GM19238 (cell line): ENCODE results near the gene ITGAE.
"Not testable (repeated sequence)": the region's sequence is repeated elsewhere in the genome, so short reads cannot be mapped to it uniquely, and the experiment has no call there.

Source experiments
- DNase-seq: peaks from one replicate; pipeline ENCODE4 v3.0.0; 2011; ENCODE audit warnings: low spot score; ENCODE audit not compliant: insufficient read length

Gene ITGAE

GRCh38 chr17:3796110-3796821 is 4.7 kb downstream of the ITGAE start:
- DNase-seq, result peak; percentile 74

DNA sequence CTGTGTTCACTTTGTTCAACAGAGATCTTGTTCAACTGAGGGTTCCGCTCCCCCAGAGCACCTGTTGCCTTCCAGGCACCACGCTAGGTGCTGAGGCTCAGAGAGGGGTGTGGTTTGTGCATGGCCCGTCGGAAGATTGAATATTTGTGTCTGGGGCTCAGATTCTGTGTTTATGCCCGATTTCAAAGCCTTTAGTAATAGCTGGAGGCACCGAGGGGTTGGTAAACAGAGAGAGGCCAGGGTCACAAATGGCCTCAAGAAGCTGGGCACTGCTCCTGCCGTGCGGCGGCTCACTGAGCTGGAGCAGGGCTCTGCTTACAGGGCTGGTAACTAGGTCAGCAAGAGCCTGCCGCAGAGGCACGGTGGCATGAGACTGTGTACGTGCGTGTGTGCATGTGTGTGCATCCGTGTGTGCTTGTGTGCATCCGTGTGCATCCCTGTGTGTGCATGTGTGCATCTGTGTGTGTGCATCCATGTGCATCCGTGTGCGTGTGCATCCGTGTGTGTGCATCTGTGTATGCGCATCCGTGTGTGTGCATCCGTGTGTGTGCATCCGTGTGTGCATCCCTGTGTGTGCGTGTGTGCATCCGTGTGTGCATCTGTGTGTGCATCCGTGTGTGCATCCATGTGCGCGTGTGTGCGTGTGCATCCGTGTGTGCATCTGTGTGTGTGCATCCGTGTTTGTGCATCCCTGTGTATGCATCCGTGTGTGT is 5.4 kb downstream of the ITGAE start:
- no peak for DNase-seq

GRCh38 chr17:3794557-3795389 is 6.2 kb downstream of the ITGAE start:
- no peak for DNase-seq

DNA sequence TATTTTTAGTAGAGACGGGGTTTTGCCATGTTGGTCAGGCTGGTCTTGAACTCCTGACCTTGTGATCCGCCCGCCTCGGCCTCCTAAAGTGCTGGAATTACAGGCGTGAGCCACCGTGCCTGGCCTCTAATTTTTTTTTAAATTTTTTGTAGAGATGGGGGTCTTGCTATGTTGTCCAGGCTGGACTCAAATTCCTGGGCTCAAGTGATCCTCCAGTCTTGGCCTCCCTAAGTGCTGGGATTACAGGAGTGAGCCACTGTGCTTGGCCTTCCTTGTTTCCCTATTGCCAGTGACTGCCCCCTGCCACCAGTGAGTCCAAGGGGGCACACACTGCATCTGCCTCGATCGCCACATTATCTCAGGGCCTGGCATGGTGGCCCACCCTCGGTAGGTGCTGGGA is 6.8 kb downstream of the ITGAE start:
- not testable (repeated sequence) for DNase-seq

- DNase-seq, result not testable (repeated sequence)
Observed at GRCh38 chr17:3793258-3793657, 7.7 kb downstream of the ITGAE start.

GRCh38 chr17:3792481-3792880 is 8.5 kb downstream of the ITGAE start:
- no peak for DNase-seq

DNA sequence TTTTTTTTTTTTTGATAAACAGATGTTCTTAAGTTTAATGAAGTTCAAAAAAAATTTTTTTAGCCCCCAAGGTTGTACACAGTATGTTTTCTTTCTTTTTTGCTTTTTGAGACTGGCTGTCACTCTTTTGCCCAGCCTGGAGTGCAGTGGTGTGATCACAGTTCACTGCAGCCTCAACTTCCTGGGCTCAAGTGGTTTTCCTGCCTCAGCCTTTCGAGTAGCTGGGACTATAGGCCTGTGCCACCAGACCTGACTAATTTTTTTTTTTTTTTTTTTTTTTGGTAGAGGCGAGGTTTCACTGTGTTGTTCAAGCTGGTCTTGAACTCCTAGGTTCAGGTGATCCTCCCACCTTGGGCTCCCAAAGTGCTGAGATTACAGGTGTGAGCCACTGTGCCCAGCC is 12.8 kb downstream of the ITGAE start:
- DNase-seq, result no peak

- DNase-seq, result not testable (repeated sequence)
Observed at GRCh38 chr17:3785323-3785722, 15.7 kb downstream of the ITGAE start.

DNA sequence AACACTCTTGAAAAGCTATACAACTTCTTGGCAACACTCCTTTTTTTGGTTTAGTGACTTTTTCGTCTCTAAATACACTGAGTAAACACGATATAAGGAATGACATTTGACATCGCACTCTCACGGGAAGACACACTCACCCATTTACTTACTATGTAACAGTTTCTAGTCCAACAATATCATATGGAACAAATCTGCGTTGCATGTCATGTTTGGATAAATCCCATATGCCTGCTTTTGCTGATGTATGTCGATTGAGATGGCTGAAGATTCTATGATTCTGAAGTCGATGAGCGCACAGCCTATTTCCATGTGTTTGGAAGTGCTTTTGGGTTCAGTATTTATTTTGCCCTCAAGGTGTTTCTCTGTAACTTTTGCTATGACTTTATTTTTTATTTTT is 18.2 kb downstream of the ITGAE start:
- DNase-seq, result no peak

DNA sequence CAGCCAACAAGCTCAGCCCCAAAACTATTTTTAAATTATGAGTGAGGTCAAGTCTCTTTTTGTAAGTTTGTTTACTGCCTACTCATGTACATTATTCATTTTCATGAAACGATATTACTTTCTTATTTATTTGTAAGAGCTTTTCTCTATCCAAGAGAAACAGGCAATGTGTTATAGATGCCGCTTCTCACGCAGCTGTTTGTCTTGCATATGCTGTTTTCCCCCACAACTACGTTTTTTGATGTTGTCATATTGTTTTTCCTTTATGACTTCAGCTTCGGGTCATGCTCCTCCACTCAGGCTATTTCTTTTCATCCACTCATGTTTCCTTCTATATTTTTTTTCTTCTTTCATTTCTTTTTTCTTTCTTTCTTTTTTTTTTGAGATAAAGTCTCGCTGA is 20.0 kb downstream of the ITGAE start:
- DNase-seq, result no peak

DNA sequence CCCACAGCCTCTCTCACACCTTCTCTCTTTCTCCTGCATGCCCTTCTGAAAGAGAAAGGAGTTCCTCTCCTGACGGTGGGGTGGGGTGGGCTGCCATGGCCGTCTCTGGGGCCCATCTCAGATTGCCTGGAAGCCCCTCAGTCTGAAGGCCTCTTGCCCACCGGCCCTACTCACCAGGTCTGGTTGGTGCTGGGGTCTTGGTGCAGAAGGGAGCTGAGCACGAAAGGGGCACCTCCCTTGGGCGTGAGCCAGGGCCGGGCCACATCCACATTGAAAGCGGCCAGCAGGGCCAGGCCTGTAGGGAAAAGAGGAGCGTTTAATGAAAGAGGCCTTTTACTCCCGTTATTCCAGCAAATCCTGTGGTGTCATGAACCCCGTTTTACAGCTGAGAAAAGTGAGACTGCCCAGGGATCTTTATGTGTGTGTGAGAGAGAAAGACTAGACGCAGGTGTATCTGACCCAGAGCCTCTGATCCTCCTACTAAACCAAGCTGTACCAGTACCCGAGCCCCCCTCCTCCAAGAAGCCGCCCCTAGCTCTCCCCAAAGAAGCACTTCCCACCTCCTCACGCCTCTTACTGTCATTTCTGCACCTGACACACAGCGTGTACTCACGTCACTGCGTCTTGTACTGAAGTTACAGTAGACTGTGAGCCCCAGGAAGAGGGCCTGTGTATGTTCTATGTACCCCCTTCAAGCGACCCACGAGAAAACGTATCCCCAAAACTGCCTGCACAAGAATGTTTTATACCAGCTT is 23.4 kb downstream of the ITGAE start:
- DNase-seq, result no peak

- DNase-seq, result no peak
Observed at GRCh38 chr17:3773966-3774365, 27.0 kb downstream of the ITGAE start.

DNA sequence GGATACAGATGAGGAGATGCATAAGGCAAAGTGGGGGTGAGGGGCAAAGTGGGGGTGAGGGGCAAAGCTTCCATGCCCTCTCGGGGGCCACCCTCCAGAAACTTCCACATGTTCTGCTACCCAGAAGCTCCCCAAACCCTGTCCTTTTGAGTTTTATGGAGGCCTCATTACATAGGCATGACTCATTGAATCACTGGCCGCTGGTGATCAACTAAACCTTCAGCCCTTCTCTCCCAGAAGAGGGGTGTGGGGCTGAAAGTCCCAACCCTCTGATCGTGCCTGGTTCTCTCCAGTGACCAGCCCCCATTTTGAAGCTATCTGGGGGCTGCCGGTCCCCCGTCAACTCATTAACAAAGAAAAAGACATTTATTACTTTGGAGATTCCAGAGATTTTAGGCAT is 27.5 kb downstream of the ITGAE start:
- no peak for DNase-seq

- DNase-seq, result no peak
Observed at GRCh38 chr17:3772764-3773163, 28.2 kb downstream of the ITGAE start.

DNA sequence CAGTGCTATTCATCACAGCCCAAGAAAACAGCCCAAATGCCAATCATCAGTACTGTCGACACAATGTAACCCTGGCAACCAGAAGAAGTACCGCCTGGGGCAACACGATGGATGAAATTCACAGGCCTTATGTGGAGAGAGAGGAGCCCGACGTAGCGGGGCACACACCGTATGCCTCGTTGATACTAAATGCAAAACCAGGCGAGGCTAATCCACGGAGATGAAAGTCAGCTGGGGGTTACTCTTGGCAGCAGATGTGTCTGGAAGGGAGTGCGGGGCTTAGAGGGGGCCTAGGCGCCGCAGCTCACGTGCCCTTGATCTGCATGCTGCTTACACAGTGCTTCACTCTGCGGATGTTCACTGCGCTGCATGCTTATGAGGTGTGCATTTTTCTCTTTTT is 29.8 kb downstream of the ITGAE start:
- DNase-seq, result no peak

- DNase-seq, result no peak
Observed at GRCh38 chr17:3770466-3770865, 30.5 kb downstream of the ITGAE start.

GRCh38 chr17:3768769-3769168 is 32.2 kb downstream of the ITGAE start:
- no peak for DNase-seq

- no peak for DNase-seq
Observed at GRCh38 chr17:3768341-3768740, 32.6 kb downstream of the ITGAE start.

DNA sequence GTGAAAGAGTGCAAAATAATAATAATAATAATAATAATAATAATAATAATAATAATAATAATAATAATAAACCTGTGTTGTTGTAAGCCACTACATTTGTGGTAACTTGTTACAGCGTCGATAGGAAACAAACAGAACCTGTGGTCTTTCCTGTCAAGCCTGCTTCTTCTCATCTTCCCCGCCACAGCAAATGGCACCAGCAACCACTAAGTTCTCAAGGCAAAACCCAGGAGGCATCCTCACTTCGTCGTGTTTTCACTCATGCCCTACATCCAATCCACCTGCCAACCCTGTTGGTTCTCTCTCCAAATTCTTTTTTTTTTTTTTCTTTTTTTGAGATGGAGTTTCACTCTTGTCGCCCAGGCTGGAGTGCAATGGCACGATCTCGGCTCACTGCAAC is 34.2 kb downstream of the ITGAE start:
- DNase-seq, result no peak

DNA sequence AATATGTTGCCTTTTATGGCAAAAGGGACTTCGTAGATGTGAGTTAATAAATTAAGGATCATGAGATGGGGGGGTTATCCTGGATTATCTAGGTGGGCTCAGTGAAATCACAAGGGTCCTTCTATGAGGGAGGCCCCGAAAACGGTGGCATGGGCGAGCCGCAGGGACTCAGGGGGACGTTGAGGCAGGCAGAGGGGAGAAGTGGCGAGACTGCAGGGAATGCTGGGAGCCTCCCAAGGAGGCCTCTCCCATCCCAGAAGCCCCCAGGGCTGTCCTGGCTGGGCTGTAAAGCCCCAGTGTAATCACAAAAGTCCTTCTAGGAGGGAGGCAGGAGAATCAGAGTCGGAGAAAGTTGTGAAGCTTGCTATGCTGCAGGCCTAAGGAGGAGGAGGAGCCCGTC is 35.0 kb downstream of the ITGAE start:
- no peak for DNase-seq

- no peak for DNase-seq
Observed at GRCh38 chr17:3763777-3764170, 37.2 kb downstream of the ITGAE start.
